ENCODE results near the gene MYL6B. TPM values are rescaled to one million over a fixed set of nuclear protein-coding genes. Genes with fewer than 3 reads are reported as not detected.
"Not testable (repeated sequence)": the region's sequence is repeated elsewhere in the genome, so short reads cannot be mapped to it uniquely, and the experiment has no call there.

Gene MYL6B
- total RNA-seq, 1 donor from 2014 or later = 19.5 TPM

GRCh38 chr12:56192582-56192981 lies 40.2 kb downstream of the MYL6B start:
- Histone ChIP-seq H3K27me3 (no peaks in the 10 kb centered on the region), H3K9me3 (no peaks in the 10 kb centered on the region), H3K4me1 (peaks cover 19% of the 10 kb centered on the region), H3K36me3 (no peaks in the 10 kb centered on the region), H3K4me3 (no peak overlapping the region), H3K27ac (no peak overlapping the region)
- intact Hi-C loops (cut with DNase I) = loop anchor here (5.0 to 10.0 kb wide), 2 partner anchors 35 to 272 kb away; partner anchors contain the start of gene SPRYD4
- no peak for DNase-seq
- ATAC-seq = no peak
- no peak for TF ChIP-seq CTCF (IDR thresholded peaks at IDR 0.05)

- ATAC-seq = peak; percentile 44
- no peak overlapping the region for H3K4me3 ChIP-seq
Measured at GRCh38 chr12:56193025-56193578, 40.7 kb downstream of the MYL6B start.

GRCh38 chr12:56196818-56197550 lies 44.6 kb downstream of the MYL6B start:
- H3K9me3 ChIP-seq, H3K36me3 ChIP-seq, H3K27me3 ChIP-seq, H3K4me3 ChIP-seq, H3K4me1 ChIP-seq, DNase-seq: not testable (repeated sequence)
- ATAC-seq = peak; percentile 65
- H3K27ac ChIP-seq = peak overlapping the region; percentile 27
- intact Hi-C loops (cut with DNase I) = loop anchor here (10.0 kb wide), 1 partner anchor 268 kb away; the partner anchor contains the start of gene SPRYD4

More at GRCh38 chr12:56193025-56193578, 40.7 kb downstream of the MYL6B start:
- H3K36me3 ChIP-seq = no peaks in the 10 kb centered on the region
- no peak overlapping the region for H3K27ac ChIP-seq
- peaks cover 14% of the 10 kb centered on the region for H3K4me1 ChIP-seq
- intact Hi-C loops (cut with DNase I) = loop anchor here (5.0 to 10.0 kb wide), 2 partner anchors 34 to 272 kb away; partner anchors contain the start of gene SPRYD4
- no peaks in the 10 kb centered on the region for H3K9me3 ChIP-seq
- TF ChIP-seq CTCF (IDR thresholded peaks at IDR 0.05) = peak; percentile 86
- no peaks in the 10 kb centered on the region for H3K27me3 ChIP-seq
- no peak for DNase-seq

GRCh38 chr12:56197921-56198635 lies 45.7 kb downstream of the MYL6B start:
- DNase-seq = no peak
- Histone ChIP-seq H3K27me3 (no peaks in the 10 kb centered on the region), H3K4me3 (no peak overlapping the region), H3K27ac (no peak overlapping the region), H3K4me1 (peaks cover 7% of the 10 kb centered on the region), H3K9me3 (no peaks in the 10 kb centered on the region), H3K36me3 (no peaks in the 10 kb centered on the region)
- no peak for ATAC-seq
- TF ChIP-seq CTCF (IDR thresholded peaks at IDR 0.05) = no peak
- intact Hi-C loops (cut with DNase I) = loop anchor here (10.0 kb wide), 1 partner anchor 267 kb away; the partner anchor contains the start of gene SPRYD4

GRCh38 chr12:56198836-56199235 lies 46.4 kb downstream of the MYL6B start:
- DNase-seq (no peak), ATAC-seq (no peak)
- Histone ChIP-seq H3K4me3 (no peak overlapping the region), H3K27me3 (no peaks in the 10 kb centered on the region), H3K27ac (no peak overlapping the region), H3K4me1 (peaks cover 7% of the 10 kb centered on the region), H3K9me3 (no peaks in the 10 kb centered on the region), H3K36me3 (no peaks in the 10 kb centered on the region)
- intact Hi-C loops (cut with DNase I) = loop anchor here (10.0 kb wide), 1 partner anchor 266 kb away; the partner anchor contains the start of gene SPRYD4
- TF ChIP-seq CTCF (IDR thresholded peaks at IDR 0.05) = no peak

Data from upper lobe of right lung (tissue), 1 donor.